Measurements from ENCODE around the gene PIM3. TPM values are rescaled to one million over a fixed set of nuclear protein-coding genes. Genes with fewer than 3 reads are reported as not detected.

PIM3 gene
- total RNA-seq, 1 experiment from 2014 or later, result 42.9 TPM

DNA sequence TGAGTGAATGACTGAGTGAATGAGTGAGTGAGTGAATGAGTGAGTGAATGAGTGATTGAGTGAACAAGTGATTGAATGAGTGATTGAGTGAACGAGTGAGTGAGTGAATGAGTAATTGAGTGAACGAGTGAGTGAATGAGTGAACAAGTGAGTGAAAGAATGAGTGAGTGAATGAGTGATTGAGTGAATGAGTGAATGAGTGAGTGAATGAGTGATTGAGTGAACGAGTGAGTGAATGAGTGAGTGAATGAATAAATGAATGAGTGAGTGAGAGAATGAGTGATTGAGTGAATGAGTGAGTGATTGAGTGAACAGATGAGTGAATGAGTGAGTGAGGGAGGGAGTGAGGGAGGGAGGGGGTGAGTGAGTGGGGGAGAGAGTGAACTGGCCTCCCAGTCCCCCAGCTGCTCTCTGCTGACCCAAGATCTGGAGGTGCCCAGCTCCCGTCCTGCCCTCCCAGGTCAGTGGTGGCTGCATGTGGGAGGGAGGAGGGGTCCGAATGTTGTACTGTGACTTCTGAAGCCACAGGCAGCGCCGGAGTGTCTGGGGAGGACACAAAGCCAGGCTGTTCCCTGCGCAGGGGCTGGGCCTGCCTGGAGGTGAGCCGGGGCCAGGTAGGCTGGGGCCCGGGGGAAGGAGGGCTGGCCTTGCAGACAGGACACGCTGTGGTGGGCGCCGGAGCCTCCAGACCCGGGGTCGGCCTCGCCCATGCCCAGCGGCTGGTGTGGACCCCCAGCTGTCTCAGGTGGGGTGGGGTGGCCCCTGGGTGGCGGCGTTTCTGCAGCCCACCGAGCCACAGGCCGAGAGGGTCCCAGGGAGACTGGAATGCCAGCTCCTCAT lies 17.8 kb upstream of the PIM3 start (continued):
- TF ChIP-seq, protein P1, sequence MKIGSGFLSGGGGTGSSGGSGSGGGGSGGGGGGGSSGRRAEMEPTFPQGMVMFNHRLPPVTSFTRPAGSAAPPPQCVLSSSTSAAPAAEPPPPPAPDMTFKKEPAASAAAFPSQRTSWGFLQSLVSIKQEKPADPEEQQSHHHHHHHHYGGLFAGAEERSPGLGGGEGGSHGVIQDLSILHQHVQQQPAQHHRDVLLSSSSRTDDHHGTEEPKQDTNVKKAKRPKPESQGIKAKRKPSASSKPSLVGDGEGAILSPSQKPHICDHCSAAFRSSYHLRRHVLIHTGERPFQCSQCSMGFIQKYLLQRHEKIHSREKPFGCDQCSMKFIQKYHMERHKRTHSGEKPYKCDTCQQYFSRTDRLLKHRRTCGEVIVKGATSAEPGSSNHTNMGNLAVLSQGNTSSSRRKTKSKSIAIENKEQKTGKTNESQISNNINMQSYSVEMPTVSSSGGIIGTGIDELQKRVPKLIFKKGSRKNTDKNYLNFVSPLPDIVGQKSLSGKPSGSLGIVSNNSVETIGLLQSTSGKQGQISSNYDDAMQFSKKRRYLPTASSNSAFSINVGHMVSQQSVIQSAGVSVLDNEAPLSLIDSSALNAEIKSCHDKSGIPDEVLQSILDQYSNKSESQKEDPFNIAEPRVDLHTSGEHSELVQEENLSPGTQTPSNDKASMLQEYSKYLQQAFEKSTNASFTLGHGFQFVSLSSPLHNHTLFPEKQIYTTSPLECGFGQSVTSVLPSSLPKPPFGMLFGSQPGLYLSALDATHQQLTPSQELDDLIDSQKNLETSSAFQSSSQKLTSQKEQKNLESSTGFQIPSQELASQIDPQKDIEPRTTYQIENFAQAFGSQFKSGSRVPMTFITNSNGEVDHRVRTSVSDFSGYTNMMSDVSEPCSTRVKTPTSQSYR (CRISPR knock-in tag; IDR thresholded peaks at IDR 0.05), result no peak
- TF ChIP-seq, protein P2, sequence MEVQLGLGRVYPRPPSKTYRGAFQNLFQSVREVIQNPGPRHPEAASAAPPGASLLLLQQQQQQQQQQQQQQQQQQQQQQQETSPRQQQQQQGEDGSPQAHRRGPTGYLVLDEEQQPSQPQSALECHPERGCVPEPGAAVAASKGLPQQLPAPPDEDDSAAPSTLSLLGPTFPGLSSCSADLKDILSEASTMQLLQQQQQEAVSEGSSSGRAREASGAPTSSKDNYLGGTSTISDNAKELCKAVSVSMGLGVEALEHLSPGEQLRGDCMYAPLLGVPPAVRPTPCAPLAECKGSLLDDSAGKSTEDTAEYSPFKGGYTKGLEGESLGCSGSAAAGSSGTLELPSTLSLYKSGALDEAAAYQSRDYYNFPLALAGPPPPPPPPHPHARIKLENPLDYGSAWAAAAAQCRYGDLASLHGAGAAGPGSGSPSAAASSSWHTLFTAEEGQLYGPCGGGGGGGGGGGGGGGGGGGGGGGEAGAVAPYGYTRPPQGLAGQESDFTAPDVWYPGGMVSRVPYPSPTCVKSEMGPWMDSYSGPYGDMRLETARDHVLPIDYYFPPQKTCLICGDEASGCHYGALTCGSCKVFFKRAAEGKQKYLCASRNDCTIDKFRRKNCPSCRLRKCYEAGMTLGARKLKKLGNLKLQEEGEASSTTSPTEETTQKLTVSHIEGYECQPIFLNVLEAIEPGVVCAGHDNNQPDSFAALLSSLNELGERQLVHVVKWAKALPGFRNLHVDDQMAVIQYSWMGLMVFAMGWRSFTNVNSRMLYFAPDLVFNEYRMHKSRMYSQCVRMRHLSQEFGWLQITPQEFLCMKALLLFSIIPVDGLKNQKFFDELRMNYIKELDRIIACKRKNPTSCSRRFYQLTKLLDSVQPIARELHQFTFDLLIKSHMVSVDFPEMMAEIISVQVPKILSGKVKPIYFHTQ (CRISPR knock-in tag; IDR thresholded peaks at IDR 0.05), result no peak
- TF ChIP-seq, protein P3, sequence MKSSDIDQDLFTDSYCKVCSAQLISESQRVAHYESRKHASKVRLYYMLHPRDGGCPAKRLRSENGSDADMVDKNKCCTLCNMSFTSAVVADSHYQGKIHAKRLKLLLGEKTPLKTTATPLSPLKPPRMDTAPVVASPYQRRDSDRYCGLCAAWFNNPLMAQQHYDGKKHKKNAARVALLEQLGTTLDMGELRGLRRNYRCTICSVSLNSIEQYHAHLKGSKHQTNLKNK (CRISPR knock-in tag; IDR thresholded peaks at IDR 0.05), result no peak
- TF ChIP-seq NR3C1 (CRISPR knock-in tag; conservative IDR thresholded peaks at IDR 0.05; ENCODE audit: low read depth) (no peak), MXD4 (CRISPR knock-in tag; IDR thresholded peaks at IDR 0.05; ENCODE audit: borderline replicate concordance) (no peak), TCF7 (CRISPR knock-in tag; IDR thresholded peaks at IDR 0.05; ENCODE audit: low read depth) (no peak), NR1H2 (CRISPR knock-in tag; IDR thresholded peaks at IDR 0.05) (no peak)
- TF ChIP-seq, protein P4, sequence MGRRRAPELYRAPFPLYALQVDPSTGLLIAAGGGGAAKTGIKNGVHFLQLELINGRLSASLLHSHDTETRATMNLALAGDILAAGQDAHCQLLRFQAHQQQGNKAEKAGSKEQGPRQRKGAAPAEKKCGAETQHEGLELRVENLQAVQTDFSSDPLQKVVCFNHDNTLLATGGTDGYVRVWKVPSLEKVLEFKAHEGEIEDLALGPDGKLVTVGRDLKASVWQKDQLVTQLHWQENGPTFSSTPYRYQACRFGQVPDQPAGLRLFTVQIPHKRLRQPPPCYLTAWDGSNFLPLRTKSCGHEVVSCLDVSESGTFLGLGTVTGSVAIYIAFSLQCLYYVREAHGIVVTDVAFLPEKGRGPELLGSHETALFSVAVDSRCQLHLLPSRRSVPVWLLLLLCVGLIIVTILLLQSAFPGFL (CRISPR knock-in tag; IDR thresholded peaks at IDR 0.05; ENCODE audit: borderline replicate concordance), result no peak
- TF ChIP-seq, protein P5, sequence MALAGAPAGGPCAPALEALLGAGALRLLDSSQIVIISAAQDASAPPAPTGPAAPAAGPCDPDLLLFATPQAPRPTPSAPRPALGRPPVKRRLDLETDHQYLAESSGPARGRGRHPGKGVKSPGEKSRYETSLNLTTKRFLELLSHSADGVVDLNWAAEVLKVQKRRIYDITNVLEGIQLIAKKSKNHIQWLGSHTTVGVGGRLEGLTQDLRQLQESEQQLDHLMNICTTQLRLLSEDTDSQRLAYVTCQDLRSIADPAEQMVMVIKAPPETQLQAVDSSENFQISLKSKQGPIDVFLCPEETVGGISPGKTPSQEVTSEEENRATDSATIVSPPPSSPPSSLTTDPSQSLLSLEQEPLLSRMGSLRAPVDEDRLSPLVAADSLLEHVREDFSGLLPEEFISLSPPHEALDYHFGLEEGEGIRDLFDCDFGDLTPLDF (CRISPR knock-in tag; IDR thresholded peaks at IDR 0.05), result no peak

DNA sequence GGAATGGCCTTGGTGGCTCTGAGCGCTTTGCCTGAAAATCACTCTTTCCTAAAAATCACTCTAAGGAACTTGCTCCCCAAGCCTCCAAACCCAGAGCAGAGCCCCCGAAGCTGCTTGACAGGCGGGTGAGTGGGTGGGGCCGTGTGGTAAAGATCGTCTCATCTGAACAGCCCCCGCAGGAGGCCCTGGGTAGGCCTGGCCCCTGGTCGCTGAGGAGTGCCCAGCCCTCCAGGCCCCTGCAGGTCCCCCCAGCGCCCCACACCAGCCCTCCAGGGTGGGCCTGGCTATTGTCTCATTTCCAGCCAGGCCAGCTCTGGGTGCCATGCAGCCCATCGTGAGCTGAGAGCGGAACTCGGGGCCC lies 17.2 kb upstream of the PIM3 start:
- Mint-ChIP-seq H3K27ac (no peak overlapping the region), H3K27me3 (ENCODE audit: low read depth) (no peaks in the 10 kb centered on the region; the same call in 1 of the 2 replicates), H3K4me1 (peaks cover 8% of the 10 kb centered on the region), H3K36me3 (peaks cover 3% of the 10 kb centered on the region), H3K9me3 (peaks cover 8% of the 10 kb centered on the region), H3K4me3 (no peak overlapping the region)
- DNase-seq (ENCODE audit: low spot score) (no peak), ATAC-seq (peak; percentile 11; the same call in 1 of the 2 replicates)
- ChIA-PET CTCF (no interaction called here), POLR2A (no interaction called here)
- TF ChIP-seq ELF4 (CRISPR knock-in tag; IDR thresholded peaks at IDR 0.05; ENCODE audit: low read depth) (no peak), SP1 (CRISPR knock-in tag; conservative IDR thresholded peaks at IDR 0.05) (no peak), SMAD3 (CRISPR knock-in tag; IDR thresholded peaks at IDR 0.05; ENCODE audit: borderline replicate concordance) (no peak), FOXK1 (CRISPR knock-in tag; IDR thresholded peaks at IDR 0.05) (no peak), ZNF219 (CRISPR knock-in tag; IDR thresholded peaks at IDR 0.05; ENCODE audit: borderline replicate concordance) (no peak), GTF2I (CRISPR knock-in tag; conservative IDR thresholded peaks at IDR 0.05) (no peak), IRF2 (CRISPR knock-in tag; IDR thresholded peaks at IDR 0.05; ENCODE audit: borderline replicate concordance, low read depth) (no peak), GRHL2 (CRISPR knock-in tag; IDR thresholded peaks at IDR 0.05; ENCODE audit: insufficient replicate concordance, severe bottlenecking) (no peak)
- TF ChIP-seq, protein P4 (CRISPR knock-in tag; IDR thresholded peaks at IDR 0.05; ENCODE audit: borderline replicate concordance), result no peak
- TF ChIP-seq, protein P6, sequence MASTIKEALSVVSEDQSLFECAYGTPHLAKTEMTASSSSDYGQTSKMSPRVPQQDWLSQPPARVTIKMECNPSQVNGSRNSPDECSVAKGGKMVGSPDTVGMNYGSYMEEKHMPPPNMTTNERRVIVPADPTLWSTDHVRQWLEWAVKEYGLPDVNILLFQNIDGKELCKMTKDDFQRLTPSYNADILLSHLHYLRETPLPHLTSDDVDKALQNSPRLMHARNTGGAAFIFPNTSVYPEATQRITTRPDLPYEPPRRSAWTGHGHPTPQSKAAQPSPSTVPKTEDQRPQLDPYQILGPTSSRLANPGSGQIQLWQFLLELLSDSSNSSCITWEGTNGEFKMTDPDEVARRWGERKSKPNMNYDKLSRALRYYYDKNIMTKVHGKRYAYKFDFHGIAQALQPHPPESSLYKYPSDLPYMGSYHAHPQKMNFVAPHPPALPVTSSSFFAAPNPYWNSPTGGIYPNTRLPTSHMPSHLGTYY (CRISPR knock-in tag; IDR thresholded peaks at IDR 0.05), result no peak
- TF ChIP-seq, protein P7, sequence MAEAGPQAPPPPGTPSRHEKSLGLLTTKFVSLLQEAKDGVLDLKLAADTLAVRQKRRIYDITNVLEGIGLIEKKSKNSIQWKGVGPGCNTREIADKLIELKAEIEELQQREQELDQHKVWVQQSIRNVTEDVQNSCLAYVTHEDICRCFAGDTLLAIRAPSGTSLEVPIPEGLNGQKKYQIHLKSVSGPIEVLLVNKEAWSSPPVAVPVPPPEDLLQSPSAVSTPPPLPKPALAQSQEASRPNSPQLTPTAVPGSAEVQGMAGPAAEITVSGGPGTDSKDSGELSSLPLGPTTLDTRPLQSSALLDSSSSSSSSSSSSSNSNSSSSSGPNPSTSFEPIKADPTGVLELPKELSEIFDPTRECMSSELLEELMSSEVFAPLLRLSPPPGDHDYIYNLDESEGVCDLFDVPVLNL (CRISPR knock-in tag; IDR thresholded peaks at IDR 0.05; ENCODE audit: borderline replicate concordance, low read depth), result no peak
- TF ChIP-seq, protein P8, sequence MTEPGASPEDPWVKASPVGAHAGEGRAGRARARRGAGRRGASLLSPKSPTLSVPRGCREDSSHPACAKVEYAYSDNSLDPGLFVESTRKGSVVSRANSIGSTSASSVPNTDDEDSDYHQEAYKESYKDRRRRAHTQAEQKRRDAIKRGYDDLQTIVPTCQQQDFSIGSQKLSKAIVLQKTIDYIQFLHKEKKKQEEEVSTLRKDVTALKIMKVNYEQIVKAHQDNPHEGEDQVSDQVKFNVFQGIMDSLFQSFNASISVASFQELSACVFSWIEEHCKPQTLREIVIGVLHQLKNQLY (CRISPR knock-in tag; IDR thresholded peaks at IDR 0.05), result no peak
